Transverse colon (tissue), 4 donors: ENCODE results near the gene TET2. TPM values are rescaled to one million over a fixed set of nuclear protein-coding genes. Genes with fewer than 3 reads are reported as not detected.

Source experiments
- DNase-seq: peaks from one replicate; pipeline ENCODE4 v3.0.0-alpha.2; 2019
- H3K27ac ChIP-seq, 4 donors: fragments of 200-600 bp; sonication (generic); 2 replicates each; pipeline ENCODE4 v1.5.1; 2016 to 2018; ENCODE audit warnings: inconsistent platforms in 4 of 4
- H3K27me3 ChIP-seq: fragments of 200-600 bp; sonication (generic); 2 replicates; pipeline ENCODE4 v1.5.1; 2017; ENCODE audit warnings: inconsistent platforms
- H3K36me3 ChIP-seq, 4 donors: fragments of 200-600 bp; sonication (generic); 2 replicates each; pipeline ENCODE4 v1.5.1; 2017 to 2019; ENCODE audit warnings: inconsistent platforms in 4 of 4
- H3K4me1 ChIP-seq, 4 donors: fragments of 200-600 bp; sonication (generic); 2 replicates each; pipeline ENCODE4 v1.5.1; 2017 to 2020; ENCODE audit warnings: inconsistent platforms in 4 of 4
- H3K4me3 ChIP-seq, 4 donors: fragments of 200-600 bp; sonication (generic); 1 replicate in 1 of 4; 2 replicates in 3 of 4; pipeline versions ENCODE4 v1.5.1 to v1.6.1; 2017 to 2019; ENCODE audit warnings: inconsistent platforms in 4 of 4
- H3K9me3 ChIP-seq, 2 donors: fragments of 200-600 bp; sonication (generic); 2 replicates each; pipeline ENCODE4 v1.5.1; 2017 to 2019; ENCODE audit warnings: inconsistent platforms in 2 of 2
- EP300 ChIP-seq: sonication (generic); formaldehyde crosslinking; IDR thresholded peaks from one replicate; pipeline ENCODE4 v1.6.1; 2017; ENCODE audit warnings: antibody characterized with exemption, low read depth
- POLR2A ChIP-seq: fragments of 450-650 bp; IDR thresholded peaks from one replicate; pipeline ENCODE4 v1.6.1; 2016; ENCODE audit warnings: antibody characterized with exemption, mild to moderate bottlenecking, moderate library complexity
- POLR2AphosphoS5 ChIP-seq, 3 donors: sonication (generic); formaldehyde crosslinking; IDR thresholded peaks; one replicate each; pipeline ENCODE4 v1.6.1; 2016; ENCODE audit warnings: antibody characterized with exemption in 3 of 3
- WGBS, 2 donors: methylation state at CpG; one replicate each; pipeline ENCODE4 v1.1.5; 2018; ENCODE audit warnings: low coverage in 1 of 2; 5-methylcytosine and 5-hydroxymethylcytosine counted together
- in situ Hi-C, 4 donors: fragments of 200-750 bp; cut with MboI; loops; one replicate each; pipeline versions ENCODE4 v1.15.0 to v1.15.1; 2017; ENCODE audit warnings: low sequenced_read_pairs in 3 of 4, low pct_ligation_motif_present in 1 of 4, low pct_unique_long_range_greater_than_20kb in 1 of 4
- intact Hi-C: fragments of 100-400 bp; cut with DNase I; formaldehyde crosslinking; loops from one replicate; pipeline ENCODE4 v1.15.1; 2023; ENCODE audit warnings: low total_unique reads
- small RNA-seq, 4 donors: library from RNA; depleted of rRNA; stranded (forward); fragments of <200 nt; gene quantifications; one replicate each; pipeline ENCODE3, GENCODE V24; 2016
- total RNA-seq, 4 donors: library from RNA; depleted of rRNA; stranded (reverse); fragments of >200 nt; gene quantifications; one replicate each; pipeline ENCODE4 v1.1.0, GENCODE V29; 2016
- TF ChIP-seq, protein P1 (sequence below), 5 experiments: fragments of 200-600 bp in 3 of 5; fragments of 450-650 bp in 2 of 5; sonication (generic) in 3 of 5; IDR thresholded peaks; 1 replicate in 2 of 5; 2 replicates in 3 of 5; pipeline ENCODE4 v1.5.1; 2016 to 2017; ENCODE audit warnings: antibody characterized with exemption in 5 of 5, inconsistent platforms in 3 of 5, mild to moderate bottlenecking in 2 of 5, moderate library complexity in 1 of 5

The TET2 gene
- total RNA-seq, 4 donors from 2014 or later: 23.9 to 33.6 (median 29.5) TPM

DNA sequence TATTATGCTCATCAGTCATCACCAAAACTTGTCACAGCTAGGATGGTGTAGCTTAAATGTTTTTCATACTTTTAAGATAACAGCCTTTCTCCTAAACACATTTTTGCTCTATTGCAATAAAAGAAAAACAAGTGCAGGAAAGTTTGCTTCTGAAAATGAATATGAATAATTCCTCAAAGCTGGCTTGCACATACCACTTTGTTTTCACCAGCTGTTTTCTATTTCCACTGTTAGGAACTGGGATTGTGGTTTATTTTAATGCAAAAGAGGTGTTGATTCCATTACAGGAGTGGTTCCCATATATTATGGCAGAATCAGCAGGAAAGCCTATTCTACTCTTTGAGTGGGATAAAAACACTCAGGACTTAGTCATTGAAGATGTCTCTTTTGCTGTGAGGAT is 181.3 kb downstream of the TET2 start:
- Histone ChIP-seq H3K4me3 (no peak overlapping the region), H3K27ac (no peak overlapping the region), H3K9me3 (no peaks in the 10 kb centered on the region), H3K27me3 (no peaks in the 10 kb centered on the region), H3K4me1 (no peaks in the 10 kb centered on the region), H3K36me3 (no peaks in the 10 kb centered on the region)
- intact Hi-C loops (no loop called here), in situ Hi-C loops (no loop called here)
- TF ChIP-seq, protein P1, sequence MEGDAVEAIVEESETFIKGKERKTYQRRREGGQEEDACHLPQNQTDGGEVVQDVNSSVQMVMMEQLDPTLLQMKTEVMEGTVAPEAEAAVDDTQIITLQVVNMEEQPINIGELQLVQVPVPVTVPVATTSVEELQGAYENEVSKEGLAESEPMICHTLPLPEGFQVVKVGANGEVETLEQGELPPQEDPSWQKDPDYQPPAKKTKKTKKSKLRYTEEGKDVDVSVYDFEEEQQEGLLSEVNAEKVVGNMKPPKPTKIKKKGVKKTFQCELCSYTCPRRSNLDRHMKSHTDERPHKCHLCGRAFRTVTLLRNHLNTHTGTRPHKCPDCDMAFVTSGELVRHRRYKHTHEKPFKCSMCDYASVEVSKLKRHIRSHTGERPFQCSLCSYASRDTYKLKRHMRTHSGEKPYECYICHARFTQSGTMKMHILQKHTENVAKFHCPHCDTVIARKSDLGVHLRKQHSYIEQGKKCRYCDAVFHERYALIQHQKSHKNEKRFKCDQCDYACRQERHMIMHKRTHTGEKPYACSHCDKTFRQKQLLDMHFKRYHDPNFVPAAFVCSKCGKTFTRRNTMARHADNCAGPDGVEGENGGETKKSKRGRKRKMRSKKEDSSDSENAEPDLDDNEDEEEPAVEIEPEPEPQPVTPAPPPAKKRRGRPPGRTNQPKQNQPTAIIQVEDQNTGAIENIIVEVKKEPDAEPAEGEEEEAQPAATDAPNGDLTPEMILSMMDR (IDR thresholded peaks at IDR 0.05): no peak
- TF ChIP-seq POLR2AphosphoS5 (IDR thresholded peaks at IDR 0.05) (no peak), POLR2A (no peak), EP300 (no peak)
- no peak for DNase-seq

DNA sequence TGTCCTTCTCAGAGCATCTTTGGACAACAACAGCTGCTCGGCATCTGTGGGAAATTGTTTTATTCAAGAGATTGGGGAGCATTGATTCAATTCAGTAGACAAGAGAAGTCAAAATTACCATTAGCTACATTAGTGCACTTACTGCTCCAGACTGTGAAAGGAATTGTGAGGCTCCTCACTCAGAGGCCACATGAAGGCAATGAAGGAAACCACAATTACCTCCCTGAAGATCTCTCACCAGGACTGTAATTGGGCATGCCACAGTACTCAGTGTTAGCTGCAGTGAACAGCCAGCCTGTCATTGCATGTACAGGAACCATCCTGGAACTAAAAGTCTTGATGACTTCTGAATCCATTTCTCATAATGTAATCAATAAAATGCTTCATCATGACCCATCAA is 182.4 kb downstream of the TET2 start:
- TF ChIP-seq, protein P1 (IDR thresholded peaks at IDR 0.05): no peak
- TF ChIP-seq POLR2AphosphoS5 (IDR thresholded peaks at IDR 0.05): no peak
- no peak for TF ChIP-seq EP300
- TF ChIP-seq POLR2A: no peak
- H3K4me3 ChIP-seq: no peak overlapping the region
- no peak overlapping the region for H3K27ac ChIP-seq
- in situ Hi-C loops: no loop called here
- no peak for DNase-seq
- no peaks in the 10 kb centered on the region for H3K4me1 ChIP-seq
- 90% methylated on average over 1 of the region's 1 CpG; no CpG with 5 or more reads in 1 of the 2 donors for WGBS, 2 donors
- H3K27me3 ChIP-seq: no peaks in the 10 kb centered on the region
- intact Hi-C loops: no loop called here
- no peaks in the 10 kb centered on the region for H3K36me3 ChIP-seq
- H3K9me3 ChIP-seq: no peaks in the 10 kb centered on the region

Small RNAs within 50 kb of the gene (small RNA-seq; reads per million reads assigned to genes)
- 0 reads per million in 4 donors for gene RF00322
- gene RN7SL89P: 0 to 0.28 (median 0.06) reads per million in 4 donors
